GM19397 (cell line): ENCODE data around the gene AKAP8.
"Not testable (repeated sequence)": the region's sequence is repeated elsewhere in the genome, so short reads cannot be mapped to it uniquely, and the experiment has no call there.

ENCODE experiments used
- ATAC-seq: cut with Tn5 transposase; IDR thresholded peaks from one replicate; pipeline ENCODE4 v1.9.1; 2021; ENCODE audit warnings: mild to moderate bottlenecking, moderate library complexity; ENCODE audit not compliant: unreplicated experiment

The AKAP8 gene

GRCh38 chr19:15374105-15374651 is 5.4 kb downstream of the AKAP8 start:
- ATAC-seq: no peak

GRCh38 chr19:15373644-15374043 is 5.9 kb downstream of the AKAP8 start:
- ATAC-seq: no peak

GRCh38 chr19:15372891-15373301 is 6.7 kb downstream of the AKAP8 start:
- ATAC-seq: no peak

GRCh38 chr19:15372470-15372869 is 7.1 kb downstream of the AKAP8 start:
- ATAC-seq: no peak

- no peak for ATAC-seq
Observed at GRCh38 chr19:15371786-15372380, 7.7 kb downstream of the AKAP8 start.

- ATAC-seq: no peak
Observed at GRCh38 chr19:15371119-15371518, 8.5 kb downstream of the AKAP8 start.

- no peak for ATAC-seq
Observed at GRCh38 chr19:15369594-15369891, 10.0 kb downstream of the AKAP8 start.

- no peak for ATAC-seq
Observed at GRCh38 chr19:15368798-15369593, 10.6 kb downstream of the AKAP8 start.

GRCh38 chr19:15368051-15368632 is 11.4 kb downstream of the AKAP8 start:
- ATAC-seq: no peak

GRCh38 chr19:15367439-15367838 is 12.1 kb downstream of the AKAP8 start:
- ATAC-seq: no peak

GRCh38 chr19:15365264-15365663 is 14.3 kb downstream of the AKAP8 start:
- no peak for ATAC-seq

- not testable (repeated sequence) for ATAC-seq
Observed at GRCh38 chr19:15363791-15364190, 15.8 kb downstream of the AKAP8 start.

- not testable (repeated sequence) for ATAC-seq
Observed at GRCh38 chr19:15363048-15363447, 16.5 kb downstream of the AKAP8 start.

GRCh38 chr19:15360015-15360414 is 19.6 kb downstream of the AKAP8 start:
- not testable (repeated sequence) for ATAC-seq

GRCh38 chr19:15358918-15359317 is 20.7 kb downstream of the AKAP8 start:
- ATAC-seq: no peak

GRCh38 chr19:15357906-15358305 is 21.7 kb downstream of the AKAP8 start:
- no peak for ATAC-seq

- no peak for ATAC-seq
Observed at GRCh38 chr19:15354566-15355296, 24.9 kb downstream of the AKAP8 start.

GRCh38 chr19:15353908-15354307 is 25.7 kb downstream of the AKAP8 start:
- ATAC-seq: no peak

GRCh38 chr19:15352535-15352934 is 27.1 kb downstream of the AKAP8 start:
- ATAC-seq: not testable (repeated sequence)

GRCh38 chr19:15341328-15341727 is 38.3 kb downstream of the AKAP8 start:
- ATAC-seq: not testable (repeated sequence)

GRCh38 chr19:15340086-15340485 is 39.5 kb downstream of the AKAP8 start:
- ATAC-seq: no peak
